ENCODE data around the gene BRINP3.

BRINP3 gene

GRCh38 chr1:190453550-190453949 is 24.1 kb downstream of the BRINP3 start:
- DNase-seq (ENCODE audit: extremely low read depth, insufficient read length), result no peak
- no peak overlapping the region for H3K4me3 ChIP-seq (replicated peaks; ENCODE audit: low read depth, low read length)
- no peak for TF ChIP-seq CTCF (IDR thresholded peaks at IDR 0.05; ENCODE audit: insufficient read depth, low read length, poor library complexity, severe bottlenecking)
- H3K36me3 ChIP-seq (ENCODE audit: control insufficient read depth, insufficient read depth, low read length), result no peaks in the 10 kb centered on the region
- no peaks in the 10 kb centered on the region for H3K27me3 ChIP-seq (replicated peaks; ENCODE audit: control insufficient read depth, insufficient read depth, low read length)

- H3K36me3 ChIP-seq (ENCODE audit: control insufficient read depth, insufficient read depth, low read length), result no peaks in the 10 kb centered on the region
- no peak for TF ChIP-seq CTCF (IDR thresholded peaks at IDR 0.05; ENCODE audit: insufficient read depth, low read length, poor library complexity, severe bottlenecking)
- no peak overlapping the region for H3K4me3 ChIP-seq (replicated peaks; ENCODE audit: low read depth, low read length)
- DNase-seq (ENCODE audit: extremely low read depth, insufficient read length), result no peak
- H3K27me3 ChIP-seq (replicated peaks; ENCODE audit: control insufficient read depth, insufficient read depth, low read length), result no peaks in the 10 kb centered on the region
Measured at GRCh38 chr1:190452272-190452848, 25.3 kb downstream of the BRINP3 start.

GRCh38 chr1:190444464-190444863 is 33.2 kb downstream of the BRINP3 start:
- H3K36me3 ChIP-seq (ENCODE audit: control insufficient read depth, insufficient read depth, low read length), result no peaks in the 10 kb centered on the region
- no peaks in the 10 kb centered on the region for H3K27me3 ChIP-seq (replicated peaks; ENCODE audit: control insufficient read depth, insufficient read depth, low read length)
- TF ChIP-seq CTCF (IDR thresholded peaks at IDR 0.05; ENCODE audit: insufficient read depth, low read length, poor library complexity, severe bottlenecking), result no peak
- no peak overlapping the region for H3K4me3 ChIP-seq (replicated peaks; ENCODE audit: low read depth, low read length)
- no peak for DNase-seq (ENCODE audit: extremely low read depth, insufficient read length)

GRCh38 chr1:190439447-190439846 is 38.2 kb downstream of the BRINP3 start:
- H3K36me3 ChIP-seq (ENCODE audit: control insufficient read depth, insufficient read depth, low read length), result no peaks in the 10 kb centered on the region

GRCh38 chr1:190436615-190437014 is 41.0 kb downstream of the BRINP3 start:
- no peaks in the 10 kb centered on the region for H3K36me3 ChIP-seq (ENCODE audit: control insufficient read depth, insufficient read depth, low read length)
- TF ChIP-seq CTCF (IDR thresholded peaks at IDR 0.05; ENCODE audit: insufficient read depth, low read length, poor library complexity, severe bottlenecking), result no peak

More at GRCh38 chr1:190439447-190439846, 38.2 kb downstream of the BRINP3 start:
- TF ChIP-seq CTCF (IDR thresholded peaks at IDR 0.05; ENCODE audit: insufficient read depth, low read length, poor library complexity, severe bottlenecking), result no peak
- no peaks in the 10 kb centered on the region for H3K27me3 ChIP-seq (replicated peaks; ENCODE audit: control insufficient read depth, insufficient read depth, low read length)
- no peak for DNase-seq (ENCODE audit: extremely low read depth, insufficient read length)
- H3K4me3 ChIP-seq (replicated peaks; ENCODE audit: low read depth, low read length), result no peak overlapping the region

GRCh38 chr1:190429932-190430331 is 47.7 kb downstream of the BRINP3 start:
- no peak for TF ChIP-seq CTCF (IDR thresholded peaks at IDR 0.05; ENCODE audit: insufficient read depth, low read length, poor library complexity, severe bottlenecking)
- Histone ChIP-seq H3K4me3 (replicated peaks; ENCODE audit: low read depth, low read length) (no peak overlapping the region), H3K36me3 (ENCODE audit: control insufficient read depth, insufficient read depth, low read length) (no peaks in the 10 kb centered on the region), H3K27me3 (replicated peaks; ENCODE audit: control insufficient read depth, insufficient read depth, low read length) (no peaks in the 10 kb centered on the region)
- DNase-seq (ENCODE audit: extremely low read depth, insufficient read length), result no peak

More at GRCh38 chr1:190436615-190437014, 41.0 kb downstream of the BRINP3 start:
- no peak overlapping the region for H3K4me3 ChIP-seq (replicated peaks; ENCODE audit: low read depth, low read length)
- no peaks in the 10 kb centered on the region for H3K27me3 ChIP-seq (replicated peaks; ENCODE audit: control insufficient read depth, insufficient read depth, low read length)
- DNase-seq (ENCODE audit: extremely low read depth, insufficient read length), result no peak
